Endothelial cell of hepatic sinusoid (primary cell): ENCODE data around the gene ASRGL1.
"Not testable (repeated sequence)": the region's sequence is repeated elsewhere in the genome, so short reads cannot be mapped to it uniquely, and the experiment has no call there.

ENCODE experiments used
- in situ Hi-C: cut with HindIII; loops from 2 replicates; pipeline ENCODE4 v1.10.0; 2017; ENCODE audit warnings: low sequenced_read_pairs

ASRGL1 gene

DNA sequence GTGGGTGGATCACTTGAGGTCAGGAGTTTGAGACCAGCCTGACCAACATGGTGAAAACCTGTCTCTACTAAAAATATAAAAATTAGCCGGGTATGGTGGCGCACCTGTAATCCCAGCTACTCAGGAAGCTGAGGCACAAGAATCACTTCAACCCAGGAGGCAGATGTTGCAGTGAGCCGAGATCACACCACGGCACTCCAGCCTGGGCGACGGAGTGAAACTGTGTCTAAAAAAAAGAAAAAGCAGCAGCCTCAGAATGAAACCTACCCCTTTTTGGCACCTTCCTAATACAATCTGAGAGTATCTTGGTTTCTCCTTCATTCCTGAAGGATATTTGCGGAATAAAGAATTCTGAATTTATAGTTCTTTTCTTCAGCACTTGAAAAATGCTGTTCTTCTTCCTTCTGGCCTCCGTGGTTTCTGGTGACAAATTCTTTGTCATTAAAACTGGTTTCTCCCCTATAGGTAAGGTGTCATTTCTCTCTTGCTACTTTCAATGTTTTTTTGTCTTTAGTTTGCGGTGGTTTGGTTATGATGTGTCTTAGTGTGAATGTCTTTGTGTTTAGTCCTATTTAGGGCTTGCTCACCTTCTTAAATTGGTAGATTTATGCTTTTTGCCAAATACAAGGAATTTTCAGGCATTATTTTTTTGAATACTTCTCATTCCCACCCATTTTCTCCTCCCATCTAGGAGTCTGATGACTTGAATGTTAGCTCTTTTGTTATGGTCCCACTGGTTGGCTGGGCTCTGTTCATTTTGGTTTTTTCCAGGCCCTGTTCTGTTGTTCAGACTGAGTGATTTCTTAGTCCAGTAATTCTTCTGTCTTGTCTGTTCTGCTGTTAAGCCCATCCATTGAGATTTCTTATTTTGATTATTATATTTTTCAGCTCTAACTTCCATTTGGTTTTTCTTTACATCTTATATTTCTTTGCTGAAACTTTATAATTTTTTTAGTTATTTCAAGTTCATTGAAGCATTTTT is 15.4 kb downstream of the ASRGL1 start:
- in situ Hi-C loops = no loop called here

DNA sequence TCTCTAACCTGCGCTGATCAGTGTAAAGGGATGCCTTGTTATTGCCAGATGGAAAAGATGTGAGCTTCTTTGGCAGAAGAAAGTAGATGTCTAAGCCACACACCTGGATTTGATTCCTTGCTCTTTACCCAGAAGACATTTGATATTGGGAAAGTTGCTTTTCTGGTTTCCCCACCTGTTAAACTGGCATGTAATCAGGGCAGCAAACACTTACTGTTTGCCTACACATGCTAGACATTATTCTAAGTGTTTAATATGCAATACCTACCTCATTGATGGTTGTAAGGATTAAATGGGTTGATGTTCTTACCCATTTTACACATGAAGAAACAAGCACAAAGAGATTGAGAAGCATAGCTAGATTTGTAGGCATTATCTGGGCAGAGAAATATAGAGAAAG is 16.6 kb downstream of the ASRGL1 start:
- in situ Hi-C loops = no loop called here

DNA sequence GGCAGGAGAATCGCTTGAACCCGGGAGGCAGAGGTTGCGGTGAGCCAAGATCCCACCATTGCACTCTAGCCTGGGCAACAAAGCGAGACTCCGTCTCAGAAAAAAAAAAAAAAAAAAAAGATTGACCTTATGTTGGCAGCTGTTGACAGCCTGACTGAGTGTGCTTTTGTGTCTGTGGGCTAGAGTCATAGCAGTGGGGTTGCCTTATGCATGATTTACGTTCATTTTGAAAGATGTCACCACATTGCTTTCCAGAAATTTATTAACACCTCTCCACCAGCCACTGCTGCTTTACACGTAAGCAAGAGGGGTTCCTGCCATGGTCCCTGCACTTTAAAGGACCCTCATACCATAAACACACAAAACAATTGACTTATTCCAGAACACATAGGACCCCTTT is 21.0 kb downstream of the ASRGL1 start:
- in situ Hi-C loops = no loop called here

DNA sequence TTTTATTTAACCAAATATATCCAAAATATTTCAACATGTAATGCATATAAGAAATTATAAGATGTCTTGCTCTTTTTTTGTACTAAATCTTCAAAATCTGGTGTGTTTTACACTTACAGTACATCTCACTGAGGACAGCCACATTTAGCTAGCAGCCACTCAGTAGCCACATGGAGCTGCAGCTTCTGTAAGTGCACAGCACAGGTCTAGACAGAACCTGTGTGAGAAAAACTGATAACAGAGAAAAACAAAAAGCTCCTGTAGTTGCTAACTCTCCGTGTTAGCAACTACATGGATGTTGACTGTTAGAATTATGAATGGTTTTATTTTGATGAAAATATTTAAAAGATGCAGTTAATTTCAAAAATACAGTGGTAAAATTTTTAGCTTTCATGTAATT is 22.2 kb downstream of the ASRGL1 start:
- in situ Hi-C loops = no loop called here

DNA sequence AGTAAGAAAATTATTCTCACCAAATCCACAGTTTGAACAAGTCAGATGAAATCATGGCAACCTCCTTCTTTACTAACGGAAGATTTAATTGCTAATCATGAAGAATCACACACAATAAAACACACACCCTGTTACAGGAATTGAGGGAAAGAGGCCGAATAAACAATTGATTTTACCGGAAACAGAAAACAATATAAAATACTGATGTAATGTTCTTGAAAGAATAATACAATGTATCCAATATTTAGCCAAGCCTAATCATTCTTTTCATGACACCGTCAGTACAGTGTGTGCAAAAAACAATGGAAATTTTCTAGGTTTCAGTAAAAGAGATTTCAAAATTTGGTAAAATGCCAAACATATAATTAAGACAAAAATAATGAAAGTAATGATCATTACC is 23.4 kb downstream of the ASRGL1 start:
- in situ Hi-C loops = no loop called here

DNA sequence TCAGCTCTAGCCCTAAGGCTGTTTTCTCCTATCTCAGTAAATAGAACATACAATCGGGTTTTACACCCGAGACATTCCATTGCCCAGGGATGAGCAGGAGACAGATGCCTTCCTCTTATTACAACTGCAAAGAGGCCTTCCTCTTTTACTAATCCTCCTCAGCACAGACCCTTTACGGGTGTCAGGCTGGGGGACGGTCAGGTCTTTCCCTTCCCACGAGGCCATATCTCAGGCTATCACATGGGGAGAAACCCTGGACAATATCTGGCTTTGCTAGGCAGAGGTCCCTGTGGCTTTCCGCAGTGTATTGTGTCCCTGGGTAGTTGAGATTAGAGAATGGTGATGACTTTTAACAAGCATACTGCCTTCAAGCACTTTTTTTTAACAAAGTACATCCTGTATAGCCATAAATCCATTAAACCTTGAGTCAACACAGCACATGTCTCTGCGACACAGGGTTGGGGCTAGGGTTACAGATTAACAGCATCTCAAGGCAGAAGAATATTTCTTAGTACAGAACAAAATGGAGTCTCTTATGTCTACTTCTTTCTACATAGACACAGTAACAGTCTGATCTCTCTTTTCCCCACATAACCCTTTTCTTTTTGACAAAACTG is 31.7 kb downstream of the ASRGL1 start:
- in situ Hi-C loops = not testable (repeated sequence)

DNA sequence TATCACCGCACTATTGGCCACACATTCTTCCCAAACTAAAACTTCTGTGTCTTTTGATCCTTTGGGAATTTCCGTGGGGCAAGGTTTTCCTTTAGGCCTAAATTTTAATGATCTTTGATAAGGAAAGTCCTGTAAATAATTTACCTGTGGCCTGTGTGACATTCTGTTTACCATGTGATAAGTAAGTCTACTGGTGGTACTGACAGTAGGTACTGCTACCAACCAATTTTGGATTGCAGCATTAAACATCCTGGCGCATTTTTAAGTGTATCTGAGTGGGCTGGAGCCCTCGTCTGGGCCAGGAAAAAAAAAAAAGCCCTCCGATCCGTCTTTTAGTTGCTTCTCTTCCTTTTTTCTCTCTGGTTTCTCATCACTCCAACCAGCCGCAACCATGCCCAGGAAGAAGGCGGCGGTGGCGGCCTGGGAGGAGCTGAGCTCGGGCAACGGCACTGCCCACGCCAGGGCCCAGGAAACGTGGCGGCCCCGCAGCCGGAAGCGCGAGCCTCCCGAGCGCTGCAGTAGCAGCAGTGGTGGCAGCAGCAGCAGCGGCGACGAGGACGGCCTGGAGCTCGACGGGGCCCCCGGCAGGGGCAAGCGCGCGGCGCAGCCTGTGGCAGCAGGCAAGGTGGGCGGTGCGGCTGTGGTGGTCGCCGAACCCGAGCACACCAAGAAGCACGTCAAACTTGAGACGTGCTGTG is 33.6 kb downstream of the ASRGL1 start:
- in situ Hi-C loops = no loop called here

DNA sequence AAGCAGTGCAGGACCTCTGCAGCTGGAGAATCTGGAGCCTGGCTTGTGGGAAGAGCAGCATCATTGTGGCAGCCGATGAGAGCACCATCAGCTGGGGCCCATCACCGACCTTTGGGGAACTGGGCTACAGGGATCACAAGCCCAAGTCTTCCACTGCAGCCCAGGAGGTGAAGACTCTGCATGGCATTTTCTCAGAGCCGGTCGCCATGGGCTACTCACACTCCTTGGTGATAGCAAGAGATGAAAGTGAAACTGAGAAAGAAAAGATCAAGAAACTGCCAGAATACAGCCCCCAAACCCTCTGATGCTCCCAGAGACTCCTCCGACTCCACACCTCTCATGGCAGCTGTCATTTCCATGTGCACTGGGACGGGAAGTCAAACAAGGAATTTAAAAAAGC is 35.6 kb downstream of the ASRGL1 start:
- in situ Hi-C loops = no loop called here

DNA sequence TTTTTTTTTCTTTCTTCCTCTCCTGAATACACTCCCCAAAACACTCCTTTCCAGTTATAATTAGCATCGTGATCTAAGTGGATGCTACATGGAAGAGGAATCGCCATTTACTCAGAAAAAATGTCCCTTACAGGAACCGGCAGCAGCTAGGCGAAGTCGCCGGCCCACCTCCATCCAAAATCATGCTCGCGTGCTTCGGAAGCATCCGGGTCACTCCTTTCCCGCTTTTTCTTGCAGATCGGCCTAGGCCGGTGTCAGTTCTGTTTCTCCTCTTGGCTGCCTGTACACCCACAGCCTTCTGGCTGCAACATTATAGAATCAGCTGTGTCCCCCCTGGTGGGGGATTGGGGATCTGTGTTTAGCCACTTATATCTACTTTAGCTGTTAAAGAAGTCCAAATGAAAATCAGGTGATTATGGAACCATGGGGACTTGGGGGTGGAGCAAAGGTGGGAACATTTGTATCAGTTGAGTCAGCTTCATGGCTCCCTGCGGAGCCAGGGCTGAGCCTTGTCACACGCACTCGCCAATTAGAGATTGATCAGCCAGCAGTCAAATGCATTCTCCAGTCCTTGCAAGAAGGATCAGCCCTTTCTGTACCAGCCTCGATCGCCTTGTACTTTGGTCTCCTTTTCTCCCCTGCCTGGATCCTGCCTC is 36.3 kb downstream of the ASRGL1 start:
- in situ Hi-C loops = no loop called here

DNA sequence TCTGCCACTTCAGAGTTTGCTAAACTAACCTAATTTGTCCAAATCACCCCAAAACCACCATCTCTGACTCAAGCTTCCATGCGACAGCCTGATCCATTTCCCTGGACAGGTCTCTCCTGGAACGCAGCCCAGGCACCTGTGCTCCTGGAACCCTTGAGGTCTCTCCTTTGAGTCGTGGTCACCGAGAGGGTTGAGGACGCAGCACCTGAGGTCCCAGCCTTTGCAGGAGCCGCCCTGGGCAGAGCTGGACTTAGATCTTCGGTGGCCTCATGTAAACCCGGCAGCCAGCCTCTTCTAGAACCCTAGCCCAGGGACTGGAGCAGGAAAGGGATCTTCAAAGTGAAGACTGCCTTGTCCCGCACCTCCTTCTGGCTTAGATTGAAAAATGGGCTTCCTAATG is 37.6 kb downstream of the ASRGL1 start:
- in situ Hi-C loops = no loop called here

DNA sequence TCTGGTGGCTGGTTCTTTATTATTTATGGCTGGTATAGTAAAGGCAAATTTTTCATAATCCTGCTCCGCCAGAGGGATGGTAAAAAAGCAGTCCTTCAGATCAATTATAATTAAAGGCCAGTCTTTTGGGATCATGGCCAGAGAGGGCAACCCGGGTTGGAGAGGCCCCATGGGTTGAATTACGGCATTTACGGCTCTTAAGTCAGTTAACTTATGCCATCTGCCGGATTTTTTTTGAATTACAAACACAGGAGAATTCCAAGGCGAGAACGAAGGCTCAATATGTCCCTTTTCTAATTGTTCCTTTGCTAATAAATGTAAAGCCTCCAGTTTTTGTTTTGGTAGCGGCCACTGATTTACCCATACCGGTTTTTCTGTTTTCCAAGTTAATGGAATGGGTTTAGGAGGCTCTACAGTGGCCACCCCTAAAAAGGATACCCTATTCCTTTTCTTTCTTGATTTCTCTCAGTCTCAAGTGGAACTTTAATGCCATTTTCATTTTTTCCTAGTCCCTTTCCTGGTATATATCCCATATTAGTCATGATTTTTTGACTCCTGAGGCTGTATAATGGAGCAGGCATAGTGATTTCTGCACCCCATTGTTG is 41.3 kb downstream of the ASRGL1 start:
- in situ Hi-C loops = not testable (repeated sequence)

DNA sequence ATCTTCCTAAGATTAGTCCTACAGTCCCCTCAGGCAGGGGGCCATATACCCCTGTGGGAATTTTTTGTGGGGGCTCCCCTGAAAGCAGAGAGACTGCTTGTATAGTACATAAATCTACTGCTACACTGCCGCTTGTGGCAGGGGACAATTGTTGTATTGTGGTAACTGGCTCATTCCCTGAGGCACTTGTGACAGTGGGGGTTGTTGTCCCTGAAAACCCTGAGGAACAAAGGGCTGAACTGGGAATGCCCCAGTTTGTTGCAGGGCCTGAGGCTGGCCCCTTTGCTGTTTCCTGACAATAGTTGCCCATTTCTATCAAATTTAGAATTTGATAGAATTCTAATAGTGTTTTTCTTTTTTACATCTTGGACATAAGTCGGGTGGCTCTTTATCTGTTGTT is 42.3 kb downstream of the ASRGL1 start:
- in situ Hi-C loops = not testable (repeated sequence)

DNA sequence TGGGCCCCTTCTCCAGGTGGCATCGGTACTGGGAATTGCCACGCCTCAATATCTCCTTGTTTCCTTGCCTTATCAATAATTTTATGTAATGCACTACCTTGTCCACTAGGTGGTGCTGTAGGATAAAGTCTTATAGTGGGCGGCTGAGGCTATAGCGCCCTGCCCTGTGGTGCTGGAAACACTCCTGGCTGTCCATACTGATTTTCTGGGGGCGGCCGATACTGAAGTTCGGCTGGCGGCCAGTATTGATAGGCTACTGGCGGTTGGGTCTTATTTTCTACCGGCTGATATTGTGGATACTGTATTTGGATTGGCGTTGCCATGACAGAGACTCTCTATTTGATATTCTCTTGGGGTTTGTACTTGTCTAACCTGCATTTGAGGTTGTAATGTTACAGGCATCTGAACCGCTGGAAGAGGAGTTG is 43.6 kb downstream of the ASRGL1 start:
- in situ Hi-C loops = not testable (repeated sequence)

DNA sequence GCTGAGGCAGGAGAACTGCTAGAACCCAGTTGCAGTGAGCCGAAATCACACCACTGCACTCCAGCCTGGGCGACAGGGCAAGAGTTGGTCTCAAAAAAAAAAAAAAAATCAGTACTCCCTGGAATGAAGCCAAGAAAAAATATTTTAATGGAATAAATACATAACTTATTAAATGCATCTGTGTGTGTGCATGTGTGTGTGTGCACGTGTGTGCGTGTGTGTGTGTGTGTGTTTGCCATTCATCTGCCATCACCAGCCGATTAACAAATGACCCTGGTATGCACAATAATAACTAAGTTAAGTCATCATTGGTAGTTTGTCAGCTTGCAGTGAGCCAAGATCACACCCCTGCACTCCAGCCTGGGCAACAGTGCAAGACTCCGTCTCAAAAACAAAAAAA is 46.6 kb downstream of the ASRGL1 start:
- in situ Hi-C loops = no loop called here

DNA sequence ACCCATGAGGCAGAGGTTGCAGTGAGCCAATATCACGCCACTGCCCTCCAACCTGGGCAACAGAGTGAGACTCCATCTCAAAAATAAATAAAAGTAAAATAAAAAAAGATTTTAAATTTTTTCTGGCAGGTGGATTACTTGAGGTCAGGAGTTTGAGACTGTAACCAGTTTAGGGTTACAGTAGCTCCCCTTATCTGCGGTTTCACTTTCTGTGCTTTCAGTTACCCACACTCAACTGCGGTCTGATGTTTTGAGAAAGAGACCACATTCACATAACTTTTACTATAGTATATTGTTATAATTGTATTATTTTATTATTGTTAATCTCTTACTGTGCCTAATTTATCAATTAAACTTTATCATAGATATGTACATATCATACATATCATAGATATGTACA is 48.8 kb downstream of the ASRGL1 start:
- in situ Hi-C loops = not testable (repeated sequence)

DNA sequence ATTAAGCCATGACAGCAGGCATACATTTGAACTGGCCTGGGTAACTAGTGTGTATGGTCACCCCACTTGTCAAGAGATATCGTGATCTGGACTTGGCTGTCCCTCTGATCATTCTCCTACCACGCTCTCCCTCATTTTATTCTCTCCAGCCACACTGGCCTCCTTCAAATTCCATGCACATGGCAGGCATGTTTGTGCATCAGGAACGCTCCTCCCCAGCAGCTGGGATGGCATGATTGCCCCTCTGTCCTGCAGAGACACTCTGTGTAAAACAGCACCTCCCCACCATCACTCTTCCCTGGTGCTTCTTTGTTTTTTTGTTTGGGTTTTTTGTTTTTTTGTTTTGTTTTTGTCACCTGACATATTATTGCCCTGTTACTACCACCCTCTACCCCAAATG is 50.1 kb downstream of the ASRGL1 start:
- in situ Hi-C loops = no loop called here

DNA sequence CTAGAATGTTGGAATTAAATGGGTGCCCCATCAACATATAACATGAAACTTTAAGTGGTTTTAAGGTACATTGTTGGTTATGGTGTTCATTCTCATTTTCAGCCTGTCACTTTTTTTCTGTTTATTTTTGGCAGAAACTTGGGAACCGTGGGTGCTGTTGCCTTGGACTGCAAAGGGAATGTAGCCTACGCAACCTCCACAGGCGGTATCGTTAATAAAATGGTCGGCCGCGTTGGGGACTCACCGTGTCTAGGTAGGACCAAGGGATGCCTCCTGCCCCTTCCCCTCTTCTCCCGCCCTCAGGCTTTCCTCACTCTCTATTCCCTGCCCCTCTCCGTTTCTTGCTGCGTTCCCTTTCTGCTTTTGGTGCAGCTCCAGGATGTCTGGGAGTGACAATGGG is 51.8 kb downstream of the ASRGL1 start:
- in situ Hi-C loops = no loop called here

DNA sequence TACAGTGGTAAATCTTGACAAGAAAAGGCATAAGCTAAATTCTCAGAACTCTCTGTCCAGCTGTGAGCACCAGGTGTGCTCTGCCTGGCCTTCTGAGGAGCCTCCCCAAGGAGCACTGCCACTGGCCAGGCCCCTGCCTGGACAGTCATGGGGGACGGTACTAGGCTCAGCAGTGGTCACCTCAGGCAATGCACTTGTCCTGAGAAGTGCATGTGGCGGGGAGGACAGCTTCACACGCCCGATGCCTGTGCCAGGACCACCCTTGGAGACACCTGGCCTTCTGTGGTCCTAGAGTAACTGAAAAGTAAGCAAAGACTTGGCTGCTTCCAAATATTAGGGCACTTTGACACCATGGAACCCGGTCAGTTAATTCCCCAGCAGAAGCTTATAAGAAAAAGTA is 53.0 kb downstream of the ASRGL1 start:
- in situ Hi-C loops = no loop called here

DNA sequence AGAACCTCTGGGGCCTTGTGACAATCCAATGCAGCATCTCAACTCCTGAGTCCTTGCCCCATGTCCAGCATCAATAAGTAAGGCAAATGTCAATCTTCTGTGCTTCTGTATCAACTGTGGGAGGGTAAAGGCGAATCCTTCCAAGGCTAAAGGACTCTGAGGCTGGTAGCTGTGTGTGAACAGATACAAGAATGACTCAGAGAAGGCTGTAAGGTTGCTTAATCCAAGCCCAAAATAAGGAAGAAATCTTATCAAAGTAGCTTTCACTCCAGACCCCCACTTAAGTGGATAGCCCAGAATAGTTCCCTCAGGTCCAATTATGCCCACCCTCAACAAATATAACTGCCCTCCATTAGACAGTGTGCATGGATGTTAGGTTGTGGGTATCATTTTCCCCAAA is 53.5 kb downstream of the ASRGL1 start:
- in situ Hi-C loops = no loop called here

DNA sequence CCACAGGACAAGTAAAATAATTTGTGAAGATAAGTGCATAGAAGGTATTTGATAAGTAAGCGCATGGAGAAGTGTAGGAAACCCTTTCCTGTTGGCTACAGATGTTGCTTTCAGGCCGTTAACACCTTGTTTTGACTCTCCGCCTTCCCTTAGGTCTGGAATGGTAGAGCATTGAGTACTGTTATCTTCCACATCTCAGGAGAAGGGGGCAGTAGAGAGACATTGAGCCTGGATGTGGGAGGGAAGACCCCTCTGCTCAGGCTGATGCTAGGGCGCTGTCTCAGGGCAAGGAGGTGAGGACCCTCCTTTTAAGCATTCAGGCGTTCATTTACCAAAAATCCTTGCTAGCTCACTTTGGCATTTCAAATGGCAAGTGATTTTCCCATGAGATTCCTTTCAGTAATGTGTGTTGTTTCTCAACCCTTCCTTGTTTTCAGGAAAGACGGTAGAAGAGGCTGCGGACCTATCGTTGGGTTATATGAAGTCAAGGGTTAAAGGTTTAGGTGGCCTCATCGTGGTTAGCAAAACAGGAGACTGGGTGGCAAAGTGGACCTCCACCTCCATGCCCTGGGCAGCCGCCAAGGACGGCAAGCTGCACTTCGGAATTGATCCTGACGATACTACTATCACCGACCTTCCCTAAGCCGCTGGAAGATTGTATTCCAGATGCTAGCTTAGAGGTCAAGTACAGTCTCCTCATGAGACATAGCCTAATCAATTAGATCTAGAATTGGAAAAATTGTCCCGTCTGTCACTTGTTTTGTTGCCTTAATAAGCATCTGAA is 54.6 kb downstream of the ASRGL1 start:
- in situ Hi-C loops = no loop called here
